Measurements from ENCODE around the gene TBRG4. TPM values are rescaled to one million over a fixed set of nuclear protein-coding genes. Genes with fewer than 3 reads are reported as not detected.
"Not testable (repeated sequence)": the region's sequence is repeated elsewhere in the genome, so short reads cannot be mapped to it uniquely, and the experiment has no call there.

The TBRG4 gene
- total and polyA plus RNA-seq, 10 donors, result 37.9 to 77.1 (median 57.9) TPM

- Histone ChIP-seq H3K4me1 (peaks cover 0 to 36% (median 13%) of the 10 kb centered on the region in 6 donors), H3K9me3 (no peaks in the 10 kb centered on the region), H3K27me3 (replicated peaks in 1 of 7) (peaks cover 0 to 47% (median 21%) of the 10 kb centered on the region in 7 donors), H3K27ac (no peak overlapping the region), H3K36me3 (no peaks in the 10 kb centered on the region), H3K4me3 (peak overlapping the region in 2 of 8 donors; percentile 34 to 63)
- intact Hi-C loops (cut with DNase I; ENCODE audit: low total_unique reads), result loop anchor here (10.0 kb wide), 1 partner anchor 698 kb away; no protein-coding TSS in a partner anchor
- TF ChIP-seq, protein P1, sequence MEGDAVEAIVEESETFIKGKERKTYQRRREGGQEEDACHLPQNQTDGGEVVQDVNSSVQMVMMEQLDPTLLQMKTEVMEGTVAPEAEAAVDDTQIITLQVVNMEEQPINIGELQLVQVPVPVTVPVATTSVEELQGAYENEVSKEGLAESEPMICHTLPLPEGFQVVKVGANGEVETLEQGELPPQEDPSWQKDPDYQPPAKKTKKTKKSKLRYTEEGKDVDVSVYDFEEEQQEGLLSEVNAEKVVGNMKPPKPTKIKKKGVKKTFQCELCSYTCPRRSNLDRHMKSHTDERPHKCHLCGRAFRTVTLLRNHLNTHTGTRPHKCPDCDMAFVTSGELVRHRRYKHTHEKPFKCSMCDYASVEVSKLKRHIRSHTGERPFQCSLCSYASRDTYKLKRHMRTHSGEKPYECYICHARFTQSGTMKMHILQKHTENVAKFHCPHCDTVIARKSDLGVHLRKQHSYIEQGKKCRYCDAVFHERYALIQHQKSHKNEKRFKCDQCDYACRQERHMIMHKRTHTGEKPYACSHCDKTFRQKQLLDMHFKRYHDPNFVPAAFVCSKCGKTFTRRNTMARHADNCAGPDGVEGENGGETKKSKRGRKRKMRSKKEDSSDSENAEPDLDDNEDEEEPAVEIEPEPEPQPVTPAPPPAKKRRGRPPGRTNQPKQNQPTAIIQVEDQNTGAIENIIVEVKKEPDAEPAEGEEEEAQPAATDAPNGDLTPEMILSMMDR (IDR thresholded peaks at IDR 0.05 in 8 of 11, conservative IDR thresholded peaks at IDR 0.05 in 3 of 11), result no peak
- TF ChIP-seq POLR2A (IDR thresholded peaks at IDR 0.05), result no peak
- TF ChIP-seq POLR2AphosphoS5 (IDR thresholded peaks at IDR 0.05), result no peak
- WGBS, 5 donors, result 83 to 88% (median 87%) methylated on average over 7 to 8 of the region's 8 CpGs
- DNase-seq, result peak; percentile 51
These were observed 45.2 kb upstream of the TBRG4 start for GRCh38 chr7:45156516-45157272.

DNA sequence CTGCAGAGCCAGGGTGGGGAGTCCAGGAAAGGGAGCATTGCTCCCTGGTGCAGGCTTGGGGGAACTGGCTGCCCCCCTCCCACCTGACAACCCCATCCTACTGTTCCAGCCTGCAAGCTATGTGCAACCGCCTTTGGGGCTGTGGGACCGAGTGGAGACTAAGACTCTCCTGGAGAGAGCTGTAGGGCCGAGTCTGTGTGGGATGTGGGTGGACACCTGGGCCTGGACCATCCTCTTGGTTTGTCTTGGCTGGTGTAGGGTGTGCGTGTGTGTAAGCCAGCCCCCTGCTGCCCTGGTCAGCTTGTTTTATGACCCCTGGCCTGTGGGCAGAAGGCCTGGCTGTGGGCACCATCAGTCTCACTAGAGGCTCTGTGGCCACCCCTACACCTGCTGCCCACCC lies 44.4 kb upstream of the TBRG4 start:
- H3K27ac ChIP-seq, result no peak overlapping the region
- peaks cover 0 to 31% (median 13%) of the 10 kb centered on the region in 6 donors for H3K4me1 ChIP-seq
- 80 to 94% (median 90%) methylated on average over 4 of the region's 4 CpGs for WGBS, 5 donors
- no peak overlapping the region for H3K4me3 ChIP-seq
- DNase-seq, result peak; percentile 70
- H3K27me3 ChIP-seq (replicated peaks in 1 of 7), result peaks cover 0 to 47% (median 21%) of the 10 kb centered on the region in 7 donors
- H3K36me3 ChIP-seq, result no peaks in the 10 kb centered on the region
- intact Hi-C loops (cut with DNase I; ENCODE audit: low total_unique reads), result loop anchor here (2.0 to 10.0 kb wide), 2 partner anchors 105 to 699 kb away; no protein-coding TSS in a partner anchor
- TF ChIP-seq POLR2AphosphoS5 (IDR thresholded peaks at IDR 0.05) (no peak), POLR2A (IDR thresholded peaks at IDR 0.05) (no peak)
- TF ChIP-seq, protein P1 (IDR thresholded peaks at IDR 0.05 in 8 of 11, conservative IDR thresholded peaks at IDR 0.05 in 3 of 11), result no peak
- H3K9me3 ChIP-seq, result no peaks in the 10 kb centered on the region

DNA sequence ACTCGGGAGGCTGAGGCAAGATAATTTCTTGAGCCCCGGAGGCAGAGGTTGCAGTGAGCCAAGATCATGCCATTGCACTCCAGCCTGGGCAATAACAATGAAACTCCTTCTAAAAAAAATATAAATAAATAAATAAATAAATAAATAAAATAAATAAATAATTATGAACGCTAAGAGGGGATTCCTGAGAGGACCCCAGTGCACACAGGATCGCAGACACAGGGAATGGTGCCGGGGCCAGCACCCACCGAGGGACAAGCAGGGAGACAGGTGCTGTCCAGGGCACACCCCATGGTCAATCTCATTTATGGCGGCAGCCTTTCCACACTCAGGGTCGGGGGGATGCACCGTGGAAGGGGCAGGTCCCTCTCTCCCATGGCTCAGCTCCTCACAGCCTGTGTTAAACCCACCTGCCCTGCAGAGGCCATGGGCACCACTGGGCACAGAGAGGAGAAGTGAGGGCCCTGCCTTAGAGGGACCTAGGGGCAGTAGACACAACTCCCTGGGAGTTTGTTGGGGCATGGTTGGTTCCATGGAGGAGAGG lies 43.9 kb upstream of the TBRG4 start:
- WGBS, 5 donors, result 91 to 97% (median 95%) methylated on average over 9 of the region's 9 CpGs
- intact Hi-C loops (cut with DNase I; ENCODE audit: low total_unique reads), result loop anchor here (2.0 to 10.0 kb wide), 2 partner anchors 105 to 699 kb away; no protein-coding TSS in a partner anchor
- H3K36me3 ChIP-seq, result no peaks in the 10 kb centered on the region
- H3K4me3 ChIP-seq, result no peak overlapping the region
- no peak overlapping the region for H3K27ac ChIP-seq
- H3K27me3 ChIP-seq (replicated peaks in 1 of 7), result peaks cover 0 to 47% (median 21%) of the 10 kb centered on the region in 7 donors
- no peak for TF ChIP-seq POLR2AphosphoS5 (IDR thresholded peaks at IDR 0.05)
- TF ChIP-seq, protein P1 (IDR thresholded peaks at IDR 0.05 in 8 of 11, conservative IDR thresholded peaks at IDR 0.05 in 3 of 11), result no peak
- TF ChIP-seq POLR2A (IDR thresholded peaks at IDR 0.05), result no peak
- DNase-seq, result peak; percentile 46
- H3K9me3 ChIP-seq, result no peaks in the 10 kb centered on the region
- peaks cover 0 to 26% (median 13%) of the 10 kb centered on the region in 6 donors for H3K4me1 ChIP-seq

- 84 to 96% (median 88%) methylated on average over 8 of the region's 8 CpGs for WGBS, 5 donors
- Histone ChIP-seq H3K27me3 (replicated peaks in 1 of 7) (peaks cover 0 to 40% (median 20%) of the 10 kb centered on the region in 7 donors), H3K4me1 (peaks cover 0 to 23% (median 13%) of the 10 kb centered on the region in 6 donors)
- H3K4me3 ChIP-seq, H3K27ac ChIP-seq, H3K9me3 ChIP-seq, H3K36me3 ChIP-seq: not testable (repeated sequence)
- intact Hi-C loops (cut with DNase I; ENCODE audit: low total_unique reads), result loop anchor here (2.0 to 10.0 kb wide), 2 partner anchors 107 to 701 kb away; no protein-coding TSS in a partner anchor
- peak; percentile 58 for DNase-seq
These were observed 42.4 kb upstream of the TBRG4 start for GRCh38 chr7:45153861-45154260.

All from spleen (tissue), 11 donors.